Measurements from ENCODE around the gene MDH1B. TPM values are rescaled to one million over a fixed set of nuclear protein-coding genes. Genes with fewer than 3 reads are reported as not detected.
A peak's percentile ranks its signal among the peaks of the same experiment; 100 is the strongest.

MDH1B gene
- total RNA-seq, 6 donors from 2014 or later: 0.43 to 12.7 (median 2.9) TPM

DNA sequence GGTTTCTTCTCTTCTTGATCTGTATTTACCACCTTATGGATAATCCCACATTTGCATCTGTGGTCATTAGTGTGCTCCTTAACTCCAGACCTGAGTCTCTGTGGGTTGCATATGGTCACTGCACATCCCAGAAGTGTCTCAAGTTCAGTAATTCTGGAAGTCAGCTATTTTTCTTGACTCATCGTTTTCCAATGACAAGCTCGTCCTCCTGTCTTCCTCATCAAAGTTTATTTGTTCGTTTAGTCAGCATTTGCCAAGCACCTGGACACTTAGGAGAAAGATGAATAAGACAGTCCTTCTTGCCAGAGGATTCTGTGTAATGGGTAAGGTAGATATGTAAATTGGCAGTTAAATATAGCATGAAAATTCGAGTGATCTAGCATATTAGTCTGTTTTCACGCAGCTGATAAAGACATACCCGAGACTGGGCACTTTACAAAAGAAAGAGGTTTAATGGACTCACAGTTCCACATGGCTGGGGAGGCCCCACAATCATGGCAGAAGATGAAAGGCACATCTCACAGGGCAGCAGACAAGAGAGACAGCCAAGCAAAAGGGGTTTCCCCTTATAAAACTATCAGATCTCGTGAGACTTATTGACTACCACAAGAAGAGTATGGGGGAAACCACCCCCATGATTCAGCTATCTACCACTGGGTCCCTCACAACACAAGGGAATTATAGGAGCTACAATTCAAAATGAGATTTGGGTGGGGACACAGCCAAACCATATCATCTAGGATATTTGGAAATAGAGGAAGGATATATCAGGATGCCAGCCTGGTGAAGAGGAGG, 19.6 kb upstream of the MDH1B start:
- DNase-seq: no peak
- ATAC-seq (ENCODE audit: low FRiP score in 2 of 2): no peak
- Histone ChIP-seq H3K9me3 (peaks cover 0 to 4% (median 0%) of the 10 kb centered on the region in 4 donors), H3K27me3 (no peaks in the 10 kb centered on the region), H3K4me1 (no peaks in the 10 kb centered on the region), H3K27ac (no peak overlapping the region), H3K36me3 (peaks cover 17 to 91% (median 52%) of the 10 kb centered on the region in 4 donors), H3K4me3 (no peak overlapping the region)
- TF ChIP-seq POLR2AphosphoS5 (IDR thresholded peaks at IDR 0.05) (no peak), POLR2A (IDR thresholded peaks at IDR 0.05) (no peak), EP300 (IDR thresholded peaks at IDR 0.05) (no peak)
- TF ChIP-seq, protein P1, sequence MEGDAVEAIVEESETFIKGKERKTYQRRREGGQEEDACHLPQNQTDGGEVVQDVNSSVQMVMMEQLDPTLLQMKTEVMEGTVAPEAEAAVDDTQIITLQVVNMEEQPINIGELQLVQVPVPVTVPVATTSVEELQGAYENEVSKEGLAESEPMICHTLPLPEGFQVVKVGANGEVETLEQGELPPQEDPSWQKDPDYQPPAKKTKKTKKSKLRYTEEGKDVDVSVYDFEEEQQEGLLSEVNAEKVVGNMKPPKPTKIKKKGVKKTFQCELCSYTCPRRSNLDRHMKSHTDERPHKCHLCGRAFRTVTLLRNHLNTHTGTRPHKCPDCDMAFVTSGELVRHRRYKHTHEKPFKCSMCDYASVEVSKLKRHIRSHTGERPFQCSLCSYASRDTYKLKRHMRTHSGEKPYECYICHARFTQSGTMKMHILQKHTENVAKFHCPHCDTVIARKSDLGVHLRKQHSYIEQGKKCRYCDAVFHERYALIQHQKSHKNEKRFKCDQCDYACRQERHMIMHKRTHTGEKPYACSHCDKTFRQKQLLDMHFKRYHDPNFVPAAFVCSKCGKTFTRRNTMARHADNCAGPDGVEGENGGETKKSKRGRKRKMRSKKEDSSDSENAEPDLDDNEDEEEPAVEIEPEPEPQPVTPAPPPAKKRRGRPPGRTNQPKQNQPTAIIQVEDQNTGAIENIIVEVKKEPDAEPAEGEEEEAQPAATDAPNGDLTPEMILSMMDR (IDR thresholded peaks at IDR 0.05): no peak
- WGBS, 2 donors: 92% methylated on average over 7 of the region's 7 CpGs

DNA sequence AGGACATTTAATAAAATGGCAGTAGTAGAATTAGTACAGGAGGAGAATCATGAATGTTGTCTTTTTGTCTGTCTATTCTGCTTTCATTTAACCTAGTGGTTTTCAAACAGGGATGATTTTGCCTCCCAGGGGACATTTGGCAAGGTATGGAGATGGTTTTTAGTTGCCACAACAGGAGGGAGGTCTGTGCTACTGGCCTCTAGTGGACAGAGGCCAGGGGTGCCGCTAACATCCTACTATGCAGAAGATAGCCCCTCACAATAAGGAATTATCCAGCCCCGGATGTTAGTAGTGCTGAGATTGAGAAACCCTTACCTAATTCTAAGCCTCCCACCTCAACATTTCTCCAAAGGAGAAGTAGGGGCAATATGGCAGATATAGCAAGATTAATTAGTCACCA, 18.6 kb upstream of the MDH1B start:
- WGBS, 2 donors: 85% methylated on average over 2 of the region's 2 CpGs
- ATAC-seq (ENCODE audit: low FRiP score in 2 of 2): no peak
- H3K36me3 ChIP-seq: peaks cover 15 to 89% (median 47%) of the 10 kb centered on the region in 4 donors
- DNase-seq: no peak
- no peak overlapping the region for H3K27ac ChIP-seq
- H3K4me3 ChIP-seq: no peak overlapping the region
- TF ChIP-seq, protein P1 (IDR thresholded peaks at IDR 0.05): peak in 1 of 6 experiments; percentile 7
- TF ChIP-seq POLR2A (IDR thresholded peaks at IDR 0.05) (no peak), EP300 (IDR thresholded peaks at IDR 0.05) (no peak)
- H3K9me3 ChIP-seq: peaks cover 0 to 4% (median 0%) of the 10 kb centered on the region in 4 donors
- H3K27me3 ChIP-seq: no peaks in the 10 kb centered on the region
- no peaks in the 10 kb centered on the region for H3K4me1 ChIP-seq

DNA sequence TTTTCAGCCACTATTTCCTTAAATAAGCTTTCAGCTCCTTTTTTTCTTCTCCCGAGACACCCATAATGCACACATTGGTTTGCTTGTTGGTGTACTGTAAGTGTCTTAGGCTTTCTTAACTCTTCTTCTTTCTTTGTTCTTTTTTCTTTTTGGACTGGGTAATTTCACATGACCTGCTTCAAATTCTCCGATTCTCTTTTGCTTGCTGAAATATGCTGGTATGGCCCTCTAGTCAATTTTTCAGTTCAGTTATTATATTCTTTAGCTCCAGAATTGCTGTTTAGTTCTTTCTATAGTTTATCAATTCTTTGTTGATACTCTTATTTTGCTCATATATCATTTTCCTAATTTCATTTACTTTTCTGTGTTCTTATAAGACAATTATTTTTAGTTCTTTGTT, 15.5 kb upstream of the MDH1B start:
- Histone ChIP-seq H3K27ac (no peak overlapping the region), H3K4me3 (no peak overlapping the region), H3K9me3 (peaks cover 0 to 12% (median 0%) of the 10 kb centered on the region in 4 donors), H3K27me3 (no peaks in the 10 kb centered on the region), H3K36me3 (peaks cover 4 to 84% (median 35%) of the 10 kb centered on the region in 4 donors), H3K4me1 (no peaks in the 10 kb centered on the region)
- TF ChIP-seq POLR2AphosphoS5 (IDR thresholded peaks at IDR 0.05): no peak
- TF ChIP-seq POLR2A (IDR thresholded peaks at IDR 0.05): no peak
- TF ChIP-seq, protein P1 (IDR thresholded peaks at IDR 0.05): no peak
- TF ChIP-seq EP300 (IDR thresholded peaks at IDR 0.05): no peak
- no peak for DNase-seq
- 94 to 95% methylated on average over 2 of the region's 2 CpGs for WGBS, 2 donors
- ATAC-seq (ENCODE audit: low FRiP score in 2 of 2): no peak

DNA sequence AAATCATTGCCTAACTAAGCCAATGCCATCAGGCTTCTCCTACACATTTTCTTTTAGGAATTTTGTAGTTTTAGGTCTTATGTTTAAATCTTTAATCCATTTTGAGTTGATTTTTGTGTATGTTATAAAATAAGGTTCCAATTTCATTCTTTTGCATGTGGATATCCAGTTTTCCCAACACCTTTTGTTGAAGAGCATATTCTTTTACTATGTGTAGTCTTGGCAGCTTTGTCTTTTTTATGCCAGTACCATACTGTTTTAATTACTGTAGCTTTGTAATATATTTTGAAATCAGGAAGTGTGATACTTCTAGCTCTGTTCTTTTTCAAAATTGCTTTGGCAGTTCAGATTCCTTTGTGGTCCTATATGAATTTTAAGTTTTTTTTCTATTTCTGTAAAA, 11.3 kb upstream of the MDH1B start:
- Histone ChIP-seq H3K36me3 (peaks cover 13 to 86% (median 26%) of the 10 kb centered on the region in 4 donors), H3K27ac (no peak overlapping the region), H3K9me3 (peaks cover 0 to 12% (median 0%) of the 10 kb centered on the region in 4 donors), H3K4me3 (no peak overlapping the region), H3K4me1 (no peaks in the 10 kb centered on the region), H3K27me3 (no peaks in the 10 kb centered on the region)
- DNase-seq (no peak), ATAC-seq (ENCODE audit: low FRiP score in 2 of 2) (no peak)
- no peak for TF ChIP-seq POLR2AphosphoS5 (IDR thresholded peaks at IDR 0.05)
- TF ChIP-seq, protein P1 (IDR thresholded peaks at IDR 0.05): no peak
- no peak for TF ChIP-seq POLR2A (IDR thresholded peaks at IDR 0.05)
- no peak for TF ChIP-seq EP300 (IDR thresholded peaks at IDR 0.05)

DNA sequence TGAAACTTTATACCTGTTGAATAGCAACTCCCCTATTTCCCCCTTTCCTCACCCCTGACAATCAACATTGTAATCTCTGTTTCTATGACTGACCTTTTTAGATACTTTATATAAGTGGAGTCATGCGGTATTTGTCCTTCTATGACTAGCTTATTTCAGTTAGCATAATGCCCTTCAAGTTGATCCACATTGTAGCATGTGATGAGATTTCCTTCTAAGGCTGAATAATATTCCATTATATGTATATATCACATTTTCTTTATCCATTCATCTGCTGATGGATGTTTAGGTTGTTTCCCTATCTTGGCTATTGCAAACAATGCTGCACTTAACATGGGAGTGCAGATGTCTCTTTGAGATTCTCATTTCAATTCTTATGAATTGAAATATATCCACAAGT, 9.7 kb upstream of the MDH1B start:
- ATAC-seq (ENCODE audit: low FRiP score in 2 of 2) (no peak), DNase-seq (no peak)
- Histone ChIP-seq H3K27me3 (no peaks in the 10 kb centered on the region), H3K27ac (no peak overlapping the region), H3K9me3 (peaks cover 0 to 7% (median 0%) of the 10 kb centered on the region in 4 donors), H3K36me3 (peaks cover 12 to 86% (median 30%) of the 10 kb centered on the region in 4 donors), H3K4me1 (no peaks in the 10 kb centered on the region), H3K4me3 (no peak overlapping the region)
- 94 to 96% methylated on average over 1 of the region's 1 CpG for WGBS, 2 donors
- TF ChIP-seq, protein P1 (IDR thresholded peaks at IDR 0.05): no peak
- TF ChIP-seq EP300 (IDR thresholded peaks at IDR 0.05): no peak
- no peak for TF ChIP-seq POLR2A (IDR thresholded peaks at IDR 0.05)
- no peak for TF ChIP-seq POLR2AphosphoS5 (IDR thresholded peaks at IDR 0.05)
